Measurements from ENCODE around the gene PCA3.

PCA3 gene

DNA sequence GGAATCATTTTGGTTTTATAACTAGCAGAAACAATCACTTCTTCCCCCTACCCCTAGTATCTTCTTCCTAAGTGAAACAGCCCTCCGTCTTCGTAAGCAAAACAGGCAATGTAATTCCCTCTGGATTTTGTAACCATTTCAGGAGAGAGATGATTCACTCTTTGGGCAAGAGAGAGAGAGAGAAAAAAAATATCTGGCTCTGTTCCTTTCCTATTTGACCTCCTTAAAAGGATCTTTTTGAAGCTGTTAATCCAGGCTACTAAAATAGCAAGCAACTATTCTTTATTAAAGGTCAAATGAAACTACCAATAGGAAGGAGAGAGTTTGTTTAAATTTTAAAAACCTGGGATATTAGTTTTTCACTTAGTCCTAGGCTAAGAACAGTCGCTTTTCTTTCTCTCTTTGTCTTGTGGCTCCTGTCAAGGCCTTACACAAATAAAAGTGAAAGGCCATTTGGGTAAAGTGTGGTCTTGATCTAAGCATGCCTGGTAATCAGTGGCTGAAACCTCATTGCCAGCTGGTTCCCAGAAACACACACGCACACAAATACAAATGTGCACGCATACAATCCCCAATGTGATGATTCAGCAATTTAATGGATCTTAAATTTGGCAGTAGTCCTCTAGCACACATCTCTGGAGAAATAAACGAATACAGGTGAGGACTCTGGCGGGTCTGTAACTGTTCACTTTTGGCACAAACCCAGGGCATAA is 71.5 kb downstream of the PCA3 start:
- DNase-seq, result no peak
